DOHH2 (cell line): Measurements from ENCODE around the gene PKHD1.

ENCODE experiments used
- H3F3A ChIP-seq: fragments of 200-600 bp; sonication (generic), shearing (Covaris generic); 2 replicates; pipeline ENCODE4 v1.6.0; 2016; ENCODE audit warnings: antibody characterized with exemption, mild to moderate bottlenecking; ENCODE audit not compliant: control insufficient read depth, insufficient read depth
- H3K27ac ChIP-seq: fragments of 200-600 bp; sonication (generic); 2 replicates; pipeline ENCODE4 v1.5.1; 2014; ENCODE audit warnings: low read depth, mild to moderate bottlenecking, low read length, moderate library complexity
- H3K27me3 ChIP-seq: fragments of 200-600 bp; sonication (generic); 2 replicates; pipeline ENCODE4 v1.6.1; 2014; ENCODE audit warnings: mild to moderate bottlenecking, low read length, mixed read lengths; ENCODE audit not compliant: control insufficient read depth
- H3K36me3 ChIP-seq: fragments of 200-600 bp; sonication (generic); 2 replicates; pipeline ENCODE4 v1.6.1; 2014; ENCODE audit warnings: mild to moderate bottlenecking, low read length, moderate library complexity, mixed read lengths; ENCODE audit not compliant: control insufficient read depth
- H3K4me1 ChIP-seq: fragments of 200-600 bp; sonication (generic); 2 replicates; pipeline ENCODE4 v1.6.1; 2014; ENCODE audit warnings: mild to moderate bottlenecking, low read length, mixed read lengths; ENCODE audit not compliant: control insufficient read depth
- H3K4me2 ChIP-seq: fragments of 200-600 bp; sonication (generic); 2 replicates; pipeline ENCODE4 v1.6.0; 2014; ENCODE audit warnings: mild to moderate bottlenecking, low read length, moderate library complexity
- H3K4me3 ChIP-seq: fragments of 200-600 bp; sonication (generic); 2 replicates; pipeline ENCODE4 v1.5.1; 2014; ENCODE audit warnings: mild to moderate bottlenecking, low read length, mixed read lengths
- H3K79me2 ChIP-seq: fragments of 200-600 bp; sonication (generic); 2 replicates; pipeline ENCODE4 v1.6.1; 2014; ENCODE audit warnings: mild to moderate bottlenecking, low read length, mixed read lengths; ENCODE audit not compliant: control insufficient read depth
- H3K9me2 ChIP-seq: fragments of 200-600 bp; sonication (generic); replicated peaks from 2 replicates; pipeline ENCODE4 v1.6.1; 2014; ENCODE audit warnings: mild to moderate bottlenecking, low read length, mixed read lengths; ENCODE audit not compliant: control insufficient read depth
- H3K9me3 ChIP-seq: fragments of 200-600 bp; sonication (generic); 2 replicates; pipeline ENCODE4 v1.6.1; 2014; ENCODE audit warnings: antibody characterized with exemption, low read length, mixed read lengths; ENCODE audit not compliant: control insufficient read depth, insufficient read depth
- H4K20me1 ChIP-seq: fragments of 200-600 bp; sonication (generic); 2 replicates; pipeline ENCODE4 v1.6.0; 2014; ENCODE audit warnings: low read depth, mild to moderate bottlenecking, antibody characterized with exemption, low read length, moderate library complexity; ENCODE audit not compliant: control insufficient read depth, insufficient read depth
- EZH2phosphoT487 ChIP-seq: fragments of 200-600 bp; sonication (generic); IDR thresholded peaks from 2 replicates; pipeline ENCODE4 v1.6.1; 2017; ENCODE audit warnings: borderline replicate concordance, mild to moderate bottlenecking, antibody characterized with exemption, low read length, moderate library complexity, mixed read lengths
- TF ChIP-seq, protein P1 (sequence below): fragments of 200-600 bp; sonication (generic); IDR thresholded peaks from one replicate; pipeline ENCODE4 v1.5.1; 2014; ENCODE audit warnings: antibody characterized with exemption, mild to moderate bottlenecking, low read depth, low read length; ENCODE audit not compliant: poor library complexity, severe bottlenecking

The PKHD1 gene

DNA sequence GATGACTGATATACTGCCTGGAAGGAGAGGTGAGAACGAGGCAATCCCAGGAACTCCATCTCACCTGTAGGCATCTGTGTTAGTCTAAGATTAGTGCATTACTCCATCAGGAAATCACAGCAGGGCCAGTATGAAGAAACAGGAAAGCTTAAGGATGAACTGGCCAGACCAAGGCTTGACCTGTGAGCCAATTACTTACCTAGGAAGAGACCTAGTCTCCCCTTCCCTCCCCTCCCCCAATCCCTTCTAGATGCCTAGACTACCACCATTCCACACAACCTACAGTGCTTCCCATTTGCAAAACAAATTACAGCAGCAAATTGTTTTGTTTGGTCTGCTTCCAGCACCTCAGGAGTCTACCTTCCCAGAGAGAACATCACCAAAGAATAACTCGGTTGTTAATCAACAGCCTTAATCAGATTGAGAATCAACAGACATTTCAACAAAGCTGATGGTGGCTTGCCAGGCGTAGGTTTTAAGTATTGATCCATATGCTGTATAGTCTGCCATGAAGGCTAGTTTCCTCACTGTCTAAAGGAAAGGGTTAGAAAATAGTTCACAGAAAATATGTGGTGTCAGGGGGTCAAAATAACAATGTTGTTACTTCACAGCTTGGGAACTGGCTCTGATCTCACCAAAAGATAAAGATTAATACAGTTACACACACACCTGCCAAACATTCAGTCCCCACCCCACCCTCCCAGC lies 10.1 kb downstream of the PKHD1 start:
- Histone ChIP-seq H3K27ac (no peak overlapping the region), H3K4me2 (no peak overlapping the region), H3F3A (no peaks in the 10 kb centered on the region)

GRCh38 chr6:52076791-52077179 lies 10.6 kb downstream of the PKHD1 start:
- Histone ChIP-seq H3K36me3 (no peaks in the 10 kb centered on the region), H4K20me1 (no peaks in the 10 kb centered on the region), H3K79me2 (no peaks in the 10 kb centered on the region), H3F3A (no peaks in the 10 kb centered on the region), H3K9me2 (no peaks in the 10 kb centered on the region), H3K27me3 (0 out of 2 replicates have a peak, but pooled peaks cover 2% of the 10 kb centered on the region), H3K4me1 (no peaks in the 10 kb centered on the region), H3K4me3 (no peak overlapping the region), H3K9me3 (no peaks in the 10 kb centered on the region), H3K27ac (no peak overlapping the region), H3K4me2 (no peak overlapping the region)
- TF ChIP-seq, protein P1, sequence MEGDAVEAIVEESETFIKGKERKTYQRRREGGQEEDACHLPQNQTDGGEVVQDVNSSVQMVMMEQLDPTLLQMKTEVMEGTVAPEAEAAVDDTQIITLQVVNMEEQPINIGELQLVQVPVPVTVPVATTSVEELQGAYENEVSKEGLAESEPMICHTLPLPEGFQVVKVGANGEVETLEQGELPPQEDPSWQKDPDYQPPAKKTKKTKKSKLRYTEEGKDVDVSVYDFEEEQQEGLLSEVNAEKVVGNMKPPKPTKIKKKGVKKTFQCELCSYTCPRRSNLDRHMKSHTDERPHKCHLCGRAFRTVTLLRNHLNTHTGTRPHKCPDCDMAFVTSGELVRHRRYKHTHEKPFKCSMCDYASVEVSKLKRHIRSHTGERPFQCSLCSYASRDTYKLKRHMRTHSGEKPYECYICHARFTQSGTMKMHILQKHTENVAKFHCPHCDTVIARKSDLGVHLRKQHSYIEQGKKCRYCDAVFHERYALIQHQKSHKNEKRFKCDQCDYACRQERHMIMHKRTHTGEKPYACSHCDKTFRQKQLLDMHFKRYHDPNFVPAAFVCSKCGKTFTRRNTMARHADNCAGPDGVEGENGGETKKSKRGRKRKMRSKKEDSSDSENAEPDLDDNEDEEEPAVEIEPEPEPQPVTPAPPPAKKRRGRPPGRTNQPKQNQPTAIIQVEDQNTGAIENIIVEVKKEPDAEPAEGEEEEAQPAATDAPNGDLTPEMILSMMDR: no peak
- no peak for TF ChIP-seq EZH2phosphoT487

More for the DNA sequence above, 10.1 kb downstream of the PKHD1 start:
- Histone ChIP-seq H3K36me3 (no peaks in the 10 kb centered on the region), H4K20me1 (no peaks in the 10 kb centered on the region), H3K27me3 (0 out of 2 replicates have a peak, but pooled peaks cover 2% of the 10 kb centered on the region), H3K79me2 (no peaks in the 10 kb centered on the region), H3K4me3 (no peak overlapping the region), H3K9me3 (no peaks in the 10 kb centered on the region), H3K4me1 (no peaks in the 10 kb centered on the region), H3K9me2 (no peaks in the 10 kb centered on the region)
- no peak for TF ChIP-seq EZH2phosphoT487
- TF ChIP-seq, protein P1: no peak

- no peak overlapping the region for H3K4me2 ChIP-seq
- TF ChIP-seq EZH2phosphoT487: no peak
- TF ChIP-seq, protein P1: no peak
- no peaks in the 10 kb centered on the region for H3K4me1 ChIP-seq
- H3K27ac ChIP-seq: no peak overlapping the region
- H3K9me2 ChIP-seq: no peaks in the 10 kb centered on the region
- 0 out of 2 replicates have a peak, but pooled peaks cover 6% of the 10 kb centered on the region for H3K27me3 ChIP-seq
- H3F3A ChIP-seq: no peaks in the 10 kb centered on the region
- no peak overlapping the region for H3K4me3 ChIP-seq
- no peaks in the 10 kb centered on the region for H3K9me3 ChIP-seq
- no peaks in the 10 kb centered on the region for H4K20me1 ChIP-seq
- no peaks in the 10 kb centered on the region for H3K36me3 ChIP-seq
- no peaks in the 10 kb centered on the region for H3K79me2 ChIP-seq
Observed at GRCh38 chr6:52074716-52075115, 12.7 kb downstream of the PKHD1 start.
